Activated CD8-positive, alpha-beta memory T cell treated with anti-CD3 and anti-CD28 coated beads for 24 hours (primary cell): ENCODE measurements around the gene MS4A4A.

ENCODE experiments used
- DNase-seq: peaks from one replicate; pipeline ENCODE4 v3.0.0-alpha.2; 2020

MS4A4A gene

DNA sequence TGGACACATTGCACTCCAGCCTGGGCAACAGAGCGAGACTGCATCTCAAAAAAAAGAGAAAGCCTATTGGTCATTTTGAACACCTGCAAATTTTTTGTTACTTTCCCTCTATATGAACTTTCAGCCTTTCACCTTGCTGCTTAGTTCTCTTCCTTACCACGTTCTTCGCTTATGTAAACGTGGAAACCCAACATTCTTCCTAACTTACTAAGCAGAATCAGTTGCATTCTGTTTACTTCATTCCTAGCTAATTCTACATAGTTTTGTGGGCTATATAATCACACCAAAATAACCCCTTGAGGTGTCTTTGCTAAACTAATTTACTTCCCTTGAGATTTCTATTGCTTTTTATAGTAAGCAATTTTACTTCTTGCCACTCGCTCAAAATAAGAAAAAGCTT is 23.2 kb downstream of the MS4A4A start:
- DNase-seq: no peak

GRCh38 chr11:60305906-60306619 is 25.6 kb downstream of the MS4A4A start:
- no peak for DNase-seq

- no peak for DNase-seq
Observed at GRCh38 chr11:60307507-60308195, 27.2 kb downstream of the MS4A4A start.

DNA sequence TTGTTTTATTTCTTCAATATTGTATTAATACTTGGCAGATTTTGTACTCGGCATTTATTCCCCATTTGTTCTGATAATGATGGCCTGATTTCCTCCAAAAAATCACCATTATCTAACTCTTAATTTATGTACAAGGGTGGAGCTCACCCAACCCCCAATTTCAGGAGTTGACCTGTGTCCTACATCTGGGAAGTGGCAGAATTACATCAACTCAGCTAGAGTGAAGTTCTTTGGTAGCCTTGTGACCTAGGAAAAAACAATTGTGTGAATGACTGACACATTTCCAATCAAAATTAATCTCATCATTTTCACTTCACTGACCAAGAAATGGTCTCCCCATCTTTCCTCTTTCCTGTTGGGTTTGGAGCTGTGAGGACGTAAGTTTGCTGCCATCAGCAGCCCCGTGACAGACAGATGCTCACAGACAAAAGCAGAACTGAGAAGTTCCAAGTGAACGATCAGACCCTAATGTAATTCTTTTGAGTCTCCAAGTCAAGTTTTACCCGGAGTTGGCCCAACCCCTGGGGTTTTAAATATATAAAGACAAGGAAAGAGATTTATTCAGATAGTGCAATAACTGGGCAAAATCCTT is 30.0 kb downstream of the MS4A4A start:
- DNase-seq: no peak

- DNase-seq: no peak
Observed at GRCh38 chr11:60314635-60315321, 34.3 kb downstream of the MS4A4A start.

DNA sequence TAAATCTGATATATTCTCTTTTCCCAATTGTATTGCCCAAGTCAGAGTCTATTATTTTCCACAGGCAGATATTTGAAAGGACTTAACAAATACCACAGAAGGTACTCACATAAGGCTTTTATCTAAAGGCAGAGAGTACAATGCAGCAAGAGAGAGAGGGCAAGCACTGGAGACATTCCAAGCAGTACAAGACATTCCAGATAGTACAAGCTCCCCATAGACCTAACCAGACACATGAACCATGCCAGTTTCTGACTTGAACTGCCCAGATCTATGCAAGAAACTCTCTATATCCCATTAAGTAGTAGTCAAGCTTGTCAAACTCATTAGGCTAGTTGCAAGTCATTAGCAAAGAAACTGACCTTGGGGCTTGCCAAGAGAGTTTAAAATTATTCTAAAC is 35.4 kb downstream of the MS4A4A start:
- no peak for DNase-seq

- no peak for DNase-seq
Observed at GRCh38 chr11:60316317-60316716, 35.9 kb downstream of the MS4A4A start.

DNA sequence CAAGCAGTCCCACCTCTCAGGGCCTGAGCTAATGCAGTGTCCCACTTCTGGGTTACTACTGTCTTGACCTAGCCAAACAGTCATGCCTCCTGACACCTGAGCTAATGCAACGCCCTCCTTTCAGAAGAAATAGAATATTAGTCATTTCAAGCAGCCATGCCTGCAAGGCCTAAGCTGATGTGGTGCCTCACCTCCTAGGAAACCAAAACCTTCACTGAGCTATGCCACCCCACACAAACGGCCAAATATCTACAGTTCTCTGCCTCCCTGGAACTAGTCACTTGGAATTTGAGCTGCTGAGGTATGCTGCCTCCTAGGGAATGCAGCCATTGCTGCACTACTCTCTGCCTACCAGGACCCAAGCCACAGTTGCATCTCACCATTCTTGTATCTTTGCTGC is 38.3 kb downstream of the MS4A4A start:
- DNase-seq: no peak

DNA sequence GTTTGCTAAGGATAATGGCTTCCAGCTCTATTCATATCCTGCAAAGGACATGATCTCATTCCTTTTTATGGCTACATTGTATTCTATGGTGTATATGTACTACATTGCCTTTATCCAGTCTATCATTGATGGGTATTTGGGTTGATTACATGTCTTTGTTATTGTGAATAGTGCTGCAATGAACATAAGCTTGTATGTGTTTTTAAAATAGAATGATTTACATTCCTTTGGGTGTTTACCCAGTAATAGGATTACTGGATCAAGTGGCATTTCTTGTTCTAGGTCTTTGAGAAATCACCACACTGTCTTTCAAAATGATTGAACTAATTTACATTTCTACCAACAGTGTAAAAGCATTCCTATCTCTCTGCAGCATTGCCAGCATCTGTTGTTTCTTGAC is 40.6 kb downstream of the MS4A4A start:
- DNase-seq: no peak

GRCh38 chr11:60326955-60327354 is 46.5 kb downstream of the MS4A4A start, which contains the start of gene MS4A6E:
Gene MS4A6E (plus strand): TSS chr11:60327255. CDS start chr11:60334896, 7,641 bp downstream.
- no peak for DNase-seq

- no peak for DNase-seq
Observed at GRCh38 chr11:60328460-60328859, 48.0 kb downstream of the MS4A4A start.

GRCh38 chr11:60332846-60333245 is 52.4 kb downstream of the MS4A4A start:
- no peak for DNase-seq

- peak; percentile 82 for DNase-seq
Observed at GRCh38 chr11:60334005-60334620, 53.6 kb downstream of the MS4A4A start.

DNA sequence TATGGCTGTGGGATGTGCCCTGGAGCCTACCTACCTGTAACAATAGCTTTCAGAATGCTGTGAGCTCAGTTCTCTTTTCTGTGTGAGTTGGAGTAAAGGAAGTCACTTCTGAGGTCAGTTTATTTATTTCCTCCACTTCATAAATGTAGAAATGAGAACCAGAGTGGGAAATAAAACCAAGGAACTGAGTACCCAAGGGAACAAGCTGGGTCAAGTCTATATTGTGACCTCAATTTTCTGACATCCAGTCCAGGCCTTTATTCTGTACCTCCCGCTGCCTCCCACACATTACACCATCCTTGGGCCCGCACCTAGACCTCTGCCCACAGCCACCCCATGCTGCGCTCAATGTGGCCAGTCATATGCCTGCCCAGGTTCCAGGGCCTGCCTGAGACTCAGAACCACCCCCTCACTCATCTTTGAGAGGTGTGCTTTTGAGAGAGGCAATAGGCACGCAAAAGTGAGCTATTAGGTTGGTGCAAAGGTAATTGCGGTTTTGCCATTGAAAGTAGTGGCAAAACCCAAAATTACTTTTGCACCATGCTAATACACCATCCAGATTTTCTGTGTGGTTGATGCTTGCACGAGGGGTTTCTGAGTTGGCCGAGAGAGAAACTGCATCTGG is 56.4 kb downstream of the MS4A4A start:
- DNase-seq: no peak

DNA sequence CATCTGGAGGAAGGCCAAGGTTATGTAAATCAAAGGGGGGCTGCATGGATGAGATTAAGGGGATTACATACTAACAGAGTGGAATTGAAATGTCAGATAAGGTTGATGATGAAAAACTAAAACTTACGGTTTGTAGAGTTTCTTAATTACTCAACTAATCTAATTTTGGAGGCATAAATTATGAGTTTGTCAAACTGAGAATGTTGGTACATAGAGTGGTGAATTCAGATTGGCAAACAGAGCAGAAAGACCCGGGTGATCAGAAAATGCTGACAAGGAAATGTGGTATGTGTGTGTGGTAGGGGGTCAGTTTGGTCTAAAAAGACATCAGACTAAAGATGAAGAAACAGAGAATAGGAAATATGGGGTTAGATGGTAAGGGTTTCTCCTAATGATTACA is 57.6 kb downstream of the MS4A4A start:
- no peak for DNase-seq

GRCh38 chr11:60339356-60339755 is 58.9 kb downstream of the MS4A4A start:
- no peak for DNase-seq

- no peak for DNase-seq
Observed at GRCh38 chr11:60343094-60343704, 62.7 kb downstream of the MS4A4A start.

DNA sequence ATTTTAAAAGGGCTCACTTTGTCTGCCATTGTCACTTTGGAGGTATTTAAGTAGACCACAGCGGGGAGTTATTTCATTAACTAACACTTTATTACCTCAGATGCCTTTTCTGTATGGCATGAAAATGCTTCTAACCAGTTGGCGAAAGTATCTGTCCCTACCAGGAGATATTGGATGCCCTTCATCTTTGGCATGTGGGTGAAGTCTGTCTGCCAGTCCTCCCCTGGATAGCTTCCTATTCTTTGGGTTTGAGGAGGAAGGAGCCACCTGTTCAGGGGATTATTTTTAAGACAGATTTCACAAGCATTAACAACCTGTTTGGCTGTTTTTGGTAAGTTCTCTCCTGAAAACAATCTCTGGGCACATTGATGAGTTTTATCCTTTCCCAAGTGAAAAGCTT is 63.7 kb downstream of the MS4A4A start:
- DNase-seq: no peak

DNA sequence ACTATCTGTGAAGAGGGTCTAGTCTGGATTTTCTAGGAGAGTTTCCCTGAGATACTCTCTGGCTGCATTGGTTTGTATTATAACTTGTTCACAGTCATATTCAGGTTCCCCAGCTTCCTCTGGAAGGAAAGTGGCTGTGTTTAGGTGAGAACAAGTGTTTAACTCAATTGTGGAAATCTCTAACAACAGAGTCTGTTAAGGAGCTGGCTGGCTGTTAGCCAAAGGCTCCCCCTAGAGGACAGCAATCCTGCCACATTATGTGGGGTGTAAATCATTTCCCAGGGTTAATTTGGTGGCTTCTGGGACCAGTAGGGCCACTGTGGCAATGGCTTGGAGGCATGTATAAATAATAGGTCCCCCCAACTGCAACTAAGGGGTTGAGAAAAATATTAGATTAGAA is 65.0 kb downstream of the MS4A4A start:
- DNase-seq: no peak

DNA sequence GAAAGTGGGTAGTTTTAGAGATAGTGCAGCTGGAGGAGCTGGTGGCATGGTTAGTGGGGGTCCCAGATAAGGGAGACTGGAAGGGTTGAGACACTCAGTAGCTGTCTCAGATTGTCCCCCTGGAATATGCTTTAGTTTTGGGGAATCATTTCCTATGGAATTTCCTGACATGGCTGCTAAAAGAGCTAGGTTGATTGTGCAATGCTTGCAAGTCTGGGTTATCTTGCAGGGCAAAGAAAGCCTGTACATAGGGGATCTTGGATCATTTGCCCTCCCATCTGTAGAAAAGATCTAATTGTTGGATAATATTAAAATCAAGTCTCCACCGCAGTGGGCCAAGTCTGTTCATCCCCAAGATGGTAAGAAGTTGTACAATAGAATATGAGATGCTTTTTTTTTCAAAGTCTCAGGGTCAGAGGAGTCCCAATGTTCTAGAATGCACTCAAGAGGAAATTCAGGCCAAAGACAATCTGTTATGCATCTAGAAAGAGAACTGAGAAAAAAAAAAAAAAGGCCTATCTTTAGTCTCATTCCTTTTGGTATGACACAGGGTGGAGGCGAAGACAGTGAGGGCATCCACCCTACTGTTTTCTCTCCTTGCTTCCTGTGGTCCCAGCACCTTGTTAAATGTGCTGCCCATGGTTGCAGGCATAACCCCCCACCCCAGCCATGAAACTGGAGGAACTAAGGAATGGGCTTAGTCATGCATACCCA is 66.8 kb downstream of the MS4A4A start:
- no peak for DNase-seq

GRCh38 chr11:60348116-60348515 is 67.7 kb downstream of the MS4A4A start:
- DNase-seq: no peak

GRCh38 chr11:60349990-60350389 is 69.5 kb downstream of the MS4A4A start:
- no peak for DNase-seq
